ENCODE data around the gene CMAS. TPM values are rescaled to one million over a fixed set of nuclear protein-coding genes. Genes with fewer than 3 reads are reported as not detected.
A peak's percentile ranks its signal among the peaks of the same experiment; 100 is the strongest.
"Not testable (repeated sequence)": the region's sequence is repeated elsewhere in the genome, so short reads cannot be mapped to it uniquely, and the experiment has no call there.

Gene CMAS
- total RNA-seq, 1 experiment from 2014 or later, result 62.4 TPM

- Histone ChIP-seq H3K36me3 (replicated peaks; ENCODE audit: control insufficient read depth, insufficient read depth, low read length) (no peaks in the 10 kb centered on the region), H3K4me3 (ENCODE audit: insufficient read depth, low read depth, low read length) (no peak overlapping the region), H3K27me3 (ENCODE audit: control insufficient read depth, insufficient read depth, low read length) (no peaks in the 10 kb centered on the region)
- no peak for DNase-seq
Observed at GRCh38 chr12:22034709-22035506, 11.1 kb upstream of the CMAS start.

- H3K36me3 ChIP-seq (replicated peaks; ENCODE audit: control insufficient read depth, insufficient read depth, low read length), result no peaks in the 10 kb centered on the region
- H3K27me3 ChIP-seq (ENCODE audit: control insufficient read depth, insufficient read depth, low read length), result no peaks in the 10 kb centered on the region
- no peak for DNase-seq
- H3K4me3 ChIP-seq (ENCODE audit: insufficient read depth, low read depth, low read length), result no peak overlapping the region
Observed at GRCh38 chr12:22037947-22038346, 8.1 kb upstream of the CMAS start.

- Histone ChIP-seq H3K27me3 (ENCODE audit: control insufficient read depth, insufficient read depth, low read length) (no peaks in the 10 kb centered on the region), H3K4me3 (ENCODE audit: insufficient read depth, low read depth, low read length) (no peak overlapping the region), H3K36me3 (replicated peaks; ENCODE audit: control insufficient read depth, insufficient read depth, low read length) (no peaks in the 10 kb centered on the region)
- DNase-seq, result no peak
Observed at GRCh38 chr12:22038734-22039133, 7.3 kb upstream of the CMAS start.

GRCh38 chr12:22039361-22039760, 6.7 kb upstream of the CMAS start:
- no peak overlapping the region for H3K4me3 ChIP-seq (ENCODE audit: insufficient read depth, low read depth, low read length)
- no peaks in the 10 kb centered on the region for H3K27me3 ChIP-seq (ENCODE audit: control insufficient read depth, insufficient read depth, low read length)
- no peaks in the 10 kb centered on the region for H3K36me3 ChIP-seq (replicated peaks; ENCODE audit: control insufficient read depth, insufficient read depth, low read length)
- no peak for DNase-seq

GRCh38 chr12:22042976-22043669, 2.9 kb upstream of the CMAS start:
- Histone ChIP-seq H3K4me3 (ENCODE audit: insufficient read depth, low read depth, low read length) (no peak overlapping the region), H3K27me3 (ENCODE audit: control insufficient read depth, insufficient read depth, low read length) (no peaks in the 10 kb centered on the region), H3K36me3 (replicated peaks; ENCODE audit: control insufficient read depth, insufficient read depth, low read length) (no peaks in the 10 kb centered on the region)
- DNase-seq, result no peak

- Histone ChIP-seq H3K4me3 (ENCODE audit: insufficient read depth, low read depth, low read length) (no peak overlapping the region), H3K36me3 (replicated peaks; ENCODE audit: control insufficient read depth, insufficient read depth, low read length) (no peaks in the 10 kb centered on the region), H3K27me3 (ENCODE audit: control insufficient read depth, insufficient read depth, low read length) (no peaks in the 10 kb centered on the region)
- no peak for DNase-seq
Observed at GRCh38 chr12:22043943-22044342, 2.1 kb upstream of the CMAS start.

DNA sequence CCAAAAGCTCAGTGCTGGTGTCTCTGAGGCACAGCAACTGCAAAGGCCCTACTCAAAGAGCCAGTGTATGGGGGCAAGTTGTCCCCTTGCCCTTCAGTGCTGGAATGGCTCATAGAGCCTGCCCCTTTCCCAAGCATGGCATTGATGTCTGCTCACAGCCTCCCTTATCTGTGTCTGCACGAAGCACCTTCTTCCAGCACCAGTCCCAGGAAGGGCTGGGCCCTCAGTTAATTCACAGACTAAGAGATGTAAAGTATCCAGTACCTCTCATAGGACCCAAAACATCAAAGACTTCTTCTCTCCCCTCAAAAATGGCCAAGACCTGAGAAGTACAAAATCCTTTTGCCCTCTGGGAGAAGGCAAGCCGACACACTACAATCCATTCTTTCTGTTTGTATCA, 1.6 kb upstream of the CMAS start:
- Histone ChIP-seq H3K36me3 (replicated peaks; ENCODE audit: control insufficient read depth, insufficient read depth, low read length) (no peaks in the 10 kb centered on the region), H3K27me3 (ENCODE audit: control insufficient read depth, insufficient read depth, low read length) (no peaks in the 10 kb centered on the region), H3K4me3 (ENCODE audit: insufficient read depth, low read depth, low read length) (no peak overlapping the region)
- no peak for DNase-seq

DNA sequence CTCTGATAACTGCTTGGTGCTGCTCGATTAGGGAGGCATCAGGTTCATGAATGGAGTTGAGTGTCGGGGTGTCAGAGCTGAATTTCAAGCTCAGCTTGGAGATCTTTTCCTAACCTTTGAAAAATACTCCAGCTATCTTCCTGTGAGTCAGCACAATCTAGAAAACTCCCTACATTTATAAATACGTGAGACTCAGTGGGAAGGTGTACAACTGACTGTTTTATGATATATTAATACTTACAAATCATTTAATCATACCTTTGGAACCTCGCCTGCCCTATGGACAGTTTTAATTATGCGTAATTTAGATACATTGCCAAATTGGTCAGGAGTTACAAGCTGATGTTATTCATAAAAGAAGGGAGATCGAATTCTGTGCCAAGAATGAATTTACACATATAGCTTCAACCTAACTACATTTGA, 961 bp downstream of the CMAS start:
- no peak for DNase-seq
- Histone ChIP-seq H3K36me3 (replicated peaks; ENCODE audit: control insufficient read depth, insufficient read depth, low read length) (no peaks in the 10 kb centered on the region; the same call in 1 of the 2 replicates), H3K4me3 (ENCODE audit: insufficient read depth, low read depth, low read length) (peak overlapping the region; percentile 77), H3K27me3 (ENCODE audit: control insufficient read depth, insufficient read depth, low read length) (no peaks in the 10 kb centered on the region)

- Histone ChIP-seq H3K27me3 (ENCODE audit: control insufficient read depth, insufficient read depth, low read length) (no peaks in the 10 kb centered on the region), H3K4me3 (ENCODE audit: insufficient read depth, low read depth, low read length) (peak overlapping the region; percentile 77; the same call in 1 of the 2 replicates), H3K36me3 (replicated peaks; ENCODE audit: control insufficient read depth, insufficient read depth, low read length) (no peaks in the 10 kb centered on the region; the same call in 1 of the 2 replicates)
- DNase-seq, result no peak
Observed at GRCh38 chr12:22047494-22047893, 1.5 kb downstream of the CMAS start.

GRCh38 chr12:22048351-22049041, 2.5 kb downstream of the CMAS start:
- DNase-seq, result no peak
- no peaks in the 10 kb centered on the region; the same call in 1 of the 2 replicates for H3K36me3 ChIP-seq (replicated peaks; ENCODE audit: control insufficient read depth, insufficient read depth, low read length)
- no peaks in the 10 kb centered on the region for H3K27me3 ChIP-seq (ENCODE audit: control insufficient read depth, insufficient read depth, low read length)
- no peak overlapping the region for H3K4me3 ChIP-seq (ENCODE audit: insufficient read depth, low read depth, low read length)

DNA sequence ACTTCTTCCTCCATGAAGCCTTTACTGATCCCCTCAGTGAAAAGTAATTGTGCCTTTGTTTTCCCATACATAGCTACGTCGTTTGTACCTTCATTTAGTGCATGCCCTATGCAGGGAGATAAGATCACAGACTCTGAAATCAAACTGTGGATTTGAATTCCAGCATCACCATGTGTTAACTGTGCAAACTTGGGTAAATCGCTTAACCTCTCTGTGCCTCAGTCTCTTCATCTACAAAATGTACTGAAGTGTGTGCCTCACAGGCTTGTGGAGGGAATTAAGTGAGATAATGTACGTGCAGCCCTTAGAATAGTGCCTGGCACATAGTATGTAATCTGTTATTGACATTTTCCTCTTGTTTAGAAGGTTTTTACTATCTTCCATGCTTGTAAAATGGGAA, 4.1 kb downstream of the CMAS start:
- Histone ChIP-seq H3K4me3 (ENCODE audit: insufficient read depth, low read depth, low read length) (no peak overlapping the region), H3K36me3 (replicated peaks; ENCODE audit: control insufficient read depth, insufficient read depth, low read length) (no peaks in the 10 kb centered on the region; the same call in 1 of the 2 replicates), H3K27me3 (ENCODE audit: control insufficient read depth, insufficient read depth, low read length) (no peaks in the 10 kb centered on the region)
- no peak for DNase-seq

DNA sequence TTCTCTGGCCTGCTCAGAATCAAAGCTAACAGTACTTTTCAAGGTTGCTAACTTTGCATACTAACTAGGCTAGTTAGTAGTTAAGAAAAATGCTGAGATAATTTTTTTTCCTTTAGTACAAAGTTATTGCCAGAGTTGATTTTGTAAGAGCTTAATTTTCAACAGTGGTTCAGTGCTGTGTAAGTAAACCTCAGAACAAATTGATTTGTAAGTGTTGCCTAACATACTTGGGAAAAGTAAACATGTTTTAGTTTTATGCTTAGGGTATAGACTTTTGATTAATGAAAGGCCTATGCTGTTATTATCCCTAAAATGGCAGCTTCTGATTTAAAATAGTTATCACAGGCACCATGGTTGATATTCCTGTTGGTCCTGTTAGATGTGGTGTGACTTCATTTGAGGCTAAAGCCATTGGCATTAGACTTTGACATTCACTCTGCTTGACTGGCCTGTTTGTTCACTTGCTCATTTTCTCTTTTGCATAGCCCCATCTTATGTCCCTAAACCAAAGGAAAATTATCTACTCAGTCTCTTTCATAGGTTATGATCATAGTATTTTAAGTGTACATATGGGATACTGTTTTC, 5.2 kb downstream of the CMAS start:
- no peaks in the 10 kb centered on the region; the same call in none of the 2 replicates for H3K36me3 ChIP-seq (replicated peaks; ENCODE audit: control insufficient read depth, insufficient read depth, low read length)
- no peak for DNase-seq
- H3K27me3 ChIP-seq (ENCODE audit: control insufficient read depth, insufficient read depth, low read length), result no peaks in the 10 kb centered on the region
- no peak overlapping the region for H3K4me3 ChIP-seq (ENCODE audit: insufficient read depth, low read depth, low read length)

GRCh38 chr12:22052994-22053393, 7.0 kb downstream of the CMAS start:
- not testable (repeated sequence) for H3K4me3 ChIP-seq (ENCODE audit: insufficient read depth, low read depth, low read length); H3K36me3 ChIP-seq (replicated peaks; ENCODE audit: control insufficient read depth, insufficient read depth, low read length); DNase-seq; H3K27me3 ChIP-seq (ENCODE audit: control insufficient read depth, insufficient read depth, low read length)

DNA sequence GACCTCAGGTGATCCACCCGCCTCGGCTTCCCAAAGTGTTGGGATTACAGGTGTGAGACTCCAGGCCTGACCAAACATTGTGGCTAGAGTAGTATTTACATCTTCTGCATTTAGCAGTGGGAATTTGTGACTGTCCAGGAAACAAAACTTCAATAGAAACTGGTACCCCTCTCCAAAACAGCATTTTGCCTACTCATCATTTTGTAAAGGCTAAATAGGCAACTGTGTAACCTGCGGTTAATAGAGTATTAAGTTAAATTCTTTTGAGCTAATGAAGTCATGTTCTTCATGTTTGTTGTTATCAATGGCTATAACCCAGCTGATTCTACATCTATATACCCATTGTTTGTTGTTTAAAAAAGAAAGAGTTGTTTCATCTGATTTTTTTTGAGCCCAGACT, 8.1 kb downstream of the CMAS start:
- H3K27me3 ChIP-seq (ENCODE audit: control insufficient read depth, insufficient read depth, low read length), result no peaks in the 10 kb centered on the region
- peaks cover 8% of the 10 kb centered on the region for H3K36me3 ChIP-seq (replicated peaks; ENCODE audit: control insufficient read depth, insufficient read depth, low read length)
- no peak overlapping the region for H3K4me3 ChIP-seq (ENCODE audit: insufficient read depth, low read depth, low read length)
- DNase-seq, result no peak

Data from H7 (cell line).